Measurements from ENCODE around the gene RABAC1.
A peak's percentile ranks its signal among the peaks of the same experiment; 100 is the strongest.

RABAC1 gene

GRCh38 chr19:41988947-41989346 is 29.8 kb upstream of the RABAC1 start:
- no peak for DNase-seq (ENCODE audit: low read depth)

- DNase-seq (ENCODE audit: low read depth): no peak
Measured at GRCh38 chr19:41987141-41987860, 28.2 kb upstream of the RABAC1 start.

- no peak for DNase-seq (ENCODE audit: low read depth)
Measured at GRCh38 chr19:41984961-41985360, 25.8 kb upstream of the RABAC1 start.

GRCh38 chr19:41981724-41982123 is 22.6 kb upstream of the RABAC1 start:
- DNase-seq (ENCODE audit: low read depth): no peak

- DNase-seq (ENCODE audit: low read depth): no peak
Measured at GRCh38 chr19:41978470-41978869, 19.3 kb upstream of the RABAC1 start.

GRCh38 chr19:41977916-41978315 is 18.8 kb upstream of the RABAC1 start:
- no peak for DNase-seq (ENCODE audit: low read depth)

- DNase-seq (ENCODE audit: low read depth): no peak
Measured at GRCh38 chr19:41974652-41975051, 15.5 kb upstream of the RABAC1 start.

GRCh38 chr19:41971363-41971762 is 12.2 kb upstream of the RABAC1 start:
- no peak for DNase-seq (ENCODE audit: low read depth)

GRCh38 chr19:41969772-41970458 is 10.8 kb upstream of the RABAC1 start:
- no peak for DNase-seq (ENCODE audit: low read depth)

GRCh38 chr19:41968751-41969595 is 9.9 kb upstream of the RABAC1 start:
- no peak for DNase-seq (ENCODE audit: low read depth)

- no peak for DNase-seq (ENCODE audit: low read depth)
Measured at GRCh38 chr19:41967054-41967783, 8.1 kb upstream of the RABAC1 start.

- DNase-seq (ENCODE audit: low read depth): no peak
Measured at GRCh38 chr19:41965106-41965505, 6.0 kb upstream of the RABAC1 start.

GRCh38 chr19:41960973-41961372 is 1.9 kb upstream of the RABAC1 start:
- DNase-seq (ENCODE audit: low read depth): no peak

GRCh38 chr19:41958367-41959055 is 610 bp downstream of the RABAC1 start:
- no peak for DNase-seq (ENCODE audit: low read depth)

- DNase-seq (ENCODE audit: low read depth): peak; percentile 70
Measured at GRCh38 chr19:41957838-41958366, 1.2 kb downstream of the RABAC1 start.

- DNase-seq (ENCODE audit: low read depth): no peak
Measured at GRCh38 chr19:41957161-41957837, 1.8 kb downstream of the RABAC1 start.

GRCh38 chr19:41956621-41957020 is 2.5 kb downstream of the RABAC1 start:
- DNase-seq (ENCODE audit: low read depth): no peak

GRCh38 chr19:41955521-41955920 is 3.6 kb downstream of the RABAC1 start:
- DNase-seq (ENCODE audit: low read depth): no peak

- DNase-seq (ENCODE audit: low read depth): peak; percentile 43
Measured at GRCh38 chr19:41951686-41952172, 7.4 kb downstream of the RABAC1 start.

GRCh38 chr19:41947091-41947490 is 12.0 kb downstream of the RABAC1 start:
- DNase-seq (ENCODE audit: low read depth): no peak

Measured in stromal cell of bone marrow (primary cell).